ENCODE measurements around the gene KCNJ14.

- no peak for TF ChIP-seq CTCF (IDR thresholded peaks at IDR 0.05)
- TF ChIP-seq POLR2A (IDR thresholded peaks at IDR 0.05; ENCODE audit: low read depth): no peak
These were observed 2.6 kb downstream of the KCNJ14 start for GRCh38 chr19:48458016-48458415.
